ENCODE data around the gene TNFRSF11A. TPM values are rescaled to one million over a fixed set of nuclear protein-coding genes. Genes with fewer than 3 reads are reported as not detected.

The TNFRSF11A gene
- polyA plus RNA-seq, 3 donors = 2.0 to 2.3 (median 2.2) TPM

- DNase-seq (ENCODE audit: extremely low read depth in 1 of 11, low read depth in 9 of 11, low spot score in 4 of 11) = no peak
These were observed 3.9 kb upstream of the TNFRSF11A start for GRCh38 chr18:62321201-62321600.

- no peak for DNase-seq (ENCODE audit: extremely low read depth in 1 of 11, low read depth in 9 of 11, low spot score in 4 of 11)
These were observed 1.5 kb upstream of the TNFRSF11A start for GRCh38 chr18:62323483-62324180.

- DNase-seq (ENCODE audit: extremely low read depth in 1 of 11, low read depth in 9 of 11, low spot score in 4 of 11) = no peak
These were observed 805 bp upstream of the TNFRSF11A start for GRCh38 chr18:62324181-62324828.

- DNase-seq (ENCODE audit: extremely low read depth in 1 of 11, low read depth in 9 of 11, low spot score in 4 of 11) = peak in 3 of 11 donors; percentile 17 to 31 (median 23)
These were observed 916 bp downstream of the TNFRSF11A start for GRCh38 chr18:62325806-62326645.

GRCh38 chr18:62326646-62327348 lies 1.7 kb downstream of the TNFRSF11A start:
- DNase-seq (ENCODE audit: extremely low read depth in 1 of 11, low read depth in 9 of 11, low spot score in 4 of 11) = no peak

- no peak for DNase-seq (ENCODE audit: extremely low read depth in 1 of 11, low read depth in 9 of 11, low spot score in 4 of 11)
These were observed 2.9 kb downstream of the TNFRSF11A start for GRCh38 chr18:62327977-62328376.

- DNase-seq (ENCODE audit: extremely low read depth in 1 of 11, low read depth in 9 of 11, low spot score in 4 of 11) = no peak
These were observed 3.7 kb downstream of the TNFRSF11A start for GRCh38 chr18:62328586-62329525.

- DNase-seq (ENCODE audit: extremely low read depth in 1 of 11, low read depth in 9 of 11, low spot score in 4 of 11) = no peak
These were observed 4.8 kb downstream of the TNFRSF11A start for GRCh38 chr18:62329691-62330454.

- DNase-seq (ENCODE audit: extremely low read depth in 1 of 11, low read depth in 9 of 11, low spot score in 4 of 11) = no peak
These were observed 5.5 kb downstream of the TNFRSF11A start for GRCh38 chr18:62330650-62331049.

- DNase-seq (ENCODE audit: extremely low read depth in 1 of 11, low read depth in 9 of 11, low spot score in 4 of 11) = no peak
These were observed 6.7 kb downstream of the TNFRSF11A start for GRCh38 chr18:62331581-62332356.

GRCh38 chr18:62332431-62332830 lies 7.3 kb downstream of the TNFRSF11A start:
- DNase-seq (ENCODE audit: extremely low read depth in 1 of 11, low read depth in 9 of 11, low spot score in 4 of 11) = no peak

GRCh38 chr18:62332964-62333695 lies 8.0 kb downstream of the TNFRSF11A start:
- no peak for DNase-seq (ENCODE audit: extremely low read depth in 1 of 11, low read depth in 9 of 11, low spot score in 4 of 11)

GRCh38 chr18:62334120-62334519 lies 9.0 kb downstream of the TNFRSF11A start:
- no peak for DNase-seq (ENCODE audit: extremely low read depth in 1 of 11, low read depth in 9 of 11, low spot score in 4 of 11)

- DNase-seq (ENCODE audit: extremely low read depth in 1 of 11, low read depth in 9 of 11, low spot score in 4 of 11) = no peak
These were observed 10.4 kb downstream of the TNFRSF11A start for GRCh38 chr18:62335494-62335893.

GRCh38 chr18:62336618-62337017 lies 11.5 kb downstream of the TNFRSF11A start:
- DNase-seq (ENCODE audit: extremely low read depth in 1 of 11, low read depth in 9 of 11, low spot score in 4 of 11) = no peak

- no peak for DNase-seq (ENCODE audit: extremely low read depth in 1 of 11, low read depth in 9 of 11, low spot score in 4 of 11)
These were observed 12.2 kb downstream of the TNFRSF11A start for GRCh38 chr18:62337336-62337735.
